ENCODE measurements around the gene DOCK3.
"Not testable (repeated sequence)": the region's sequence is repeated elsewhere in the genome, so short reads cannot be mapped to it uniquely, and the experiment has no call there.

DOCK3 gene

GRCh38 chr3:50913260-50913659 lies 238.5 kb downstream of the DOCK3 start:
- no peak for DNase-seq

GRCh38 chr3:50922071-50922470 lies 247.3 kb downstream of the DOCK3 start:
- not testable (repeated sequence) for DNase-seq

GRCh38 chr3:50923955-50924354 lies 249.2 kb downstream of the DOCK3 start:
- DNase-seq, result no peak

- DNase-seq, result no peak
Observed at GRCh38 chr3:50924638-50925037, 249.9 kb downstream of the DOCK3 start.

- DNase-seq, result no peak
Observed at GRCh38 chr3:50926868-50927267, 252.1 kb downstream of the DOCK3 start.

- DNase-seq, result no peak
Observed at GRCh38 chr3:50930371-50931208, 255.9 kb downstream of the DOCK3 start.

- not testable (repeated sequence) for DNase-seq
Observed at GRCh38 chr3:50932918-50933317, 258.2 kb downstream of the DOCK3 start.

GRCh38 chr3:50936389-50936788 lies 261.7 kb downstream of the DOCK3 start:
- no peak for DNase-seq

GRCh38 chr3:50947419-50947818 lies 272.7 kb downstream of the DOCK3 start:
- no peak for DNase-seq

- DNase-seq, result no peak
Observed at GRCh38 chr3:50950591-50950990, 275.9 kb downstream of the DOCK3 start.

GRCh38 chr3:50953825-50954414 lies 279.2 kb downstream of the DOCK3 start:
- no peak for DNase-seq

GRCh38 chr3:50961386-50961785 lies 286.7 kb downstream of the DOCK3 start:
- DNase-seq, result no peak

- DNase-seq, result peak; percentile 40
Observed at GRCh38 chr3:50971487-50971924, 296.8 kb downstream of the DOCK3 start.

GRCh38 chr3:50972029-50972428 lies 297.3 kb downstream of the DOCK3 start:
- no peak for DNase-seq

- DNase-seq, result not testable (repeated sequence)
Observed at GRCh38 chr3:50978586-50978985, 303.9 kb downstream of the DOCK3 start.

GRCh38 chr3:50978991-50979667 lies 304.4 kb downstream of the DOCK3 start:
- no peak for DNase-seq

GRCh38 chr3:50982540-50983325 lies 308.0 kb downstream of the DOCK3 start:
- no peak for DNase-seq

GRCh38 chr3:50983887-50984286 lies 309.2 kb downstream of the DOCK3 start:
- no peak for DNase-seq

- no peak for DNase-seq
Observed at GRCh38 chr3:50985893-50986292, 311.2 kb downstream of the DOCK3 start.

GRCh38 chr3:50986726-50987125 lies 312.0 kb downstream of the DOCK3 start:
- no peak for DNase-seq

- DNase-seq, result no peak
Observed at GRCh38 chr3:50994537-50994936, 319.8 kb downstream of the DOCK3 start.

GRCh38 chr3:50995085-50995824 lies 320.5 kb downstream of the DOCK3 start:
- DNase-seq, result no peak
